HG03196 (cell line): ENCODE measurements around the gene TMEM121.

ENCODE experiments used
- ATAC-seq: cut with Tn5 transposase; IDR thresholded peaks from one replicate; pipeline ENCODE4 v1.9.1; 2021; ENCODE audit not compliant: unreplicated experiment

The TMEM121 gene

DNA sequence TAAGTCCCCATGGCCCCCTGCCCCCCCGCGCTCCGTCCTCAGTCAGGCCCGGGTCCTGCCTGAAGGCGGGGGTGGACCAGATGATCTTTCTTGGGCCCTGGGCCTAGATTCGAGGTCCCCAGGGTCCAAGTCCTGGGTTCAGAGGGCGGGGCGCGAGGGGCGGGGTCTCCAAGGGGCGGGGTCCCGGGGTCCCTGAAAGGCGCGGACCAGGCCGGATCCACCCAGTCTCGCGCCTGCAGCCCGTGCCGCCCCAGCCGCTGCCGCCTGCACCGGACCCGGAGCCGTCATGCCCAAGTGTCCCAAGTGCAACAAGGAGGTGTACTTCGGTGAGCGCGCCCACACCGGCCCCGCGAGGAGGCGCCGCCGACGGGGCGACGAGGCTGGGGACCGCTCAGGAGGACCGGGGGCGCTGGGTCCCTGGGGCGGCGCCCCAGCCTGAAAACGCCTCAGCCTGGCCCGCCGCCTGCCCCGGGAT is 39.4 kb upstream of the TMEM121 start:
- ATAC-seq = no peak

- ATAC-seq = no peak
Observed at GRCh38 chr14:105487449-105487985, 38.9 kb upstream of the TMEM121 start.

DNA sequence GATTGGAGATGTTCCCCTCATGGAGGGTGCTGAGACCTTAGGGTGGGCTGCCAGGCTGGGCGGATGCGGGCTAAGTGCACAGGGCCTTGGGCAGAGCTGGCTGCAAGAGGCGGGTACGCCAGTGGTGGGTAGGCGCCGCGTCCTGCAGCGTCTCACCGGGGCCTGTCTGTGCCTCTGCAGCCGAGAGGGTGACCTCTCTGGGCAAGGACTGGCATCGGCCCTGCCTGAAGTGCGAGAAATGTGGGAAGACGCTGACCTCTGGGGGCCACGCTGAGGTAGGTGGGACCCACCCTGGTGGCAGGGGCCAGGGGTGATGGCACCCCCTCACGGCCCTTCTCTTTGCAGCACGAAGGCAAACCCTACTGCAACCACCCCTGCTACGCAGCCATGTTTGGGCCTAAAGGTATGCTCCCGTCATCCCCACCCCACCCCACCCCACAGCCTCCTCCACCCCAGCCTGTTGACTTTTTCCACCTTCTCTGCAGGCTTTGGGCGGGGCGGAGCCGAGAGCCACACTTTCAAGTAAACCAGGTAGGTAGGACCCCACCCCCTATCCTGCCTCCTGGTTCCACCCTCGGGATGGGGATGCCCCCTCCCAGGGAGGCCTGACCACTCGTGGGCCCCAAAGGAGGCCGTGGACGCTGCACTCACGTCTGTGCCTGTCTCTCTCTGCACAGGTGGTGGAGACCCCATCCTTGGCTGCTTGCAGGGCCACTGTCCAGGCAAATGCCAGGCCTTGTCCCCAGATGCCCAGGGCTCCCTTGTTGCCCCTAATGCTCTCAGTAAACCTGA is 38.2 kb upstream of the TMEM121 start:
- no peak for ATAC-seq

- ATAC-seq = no peak
Observed at GRCh38 chr14:105488781-105489541, 37.4 kb upstream of the TMEM121 start.

- ATAC-seq = no peak
Observed at GRCh38 chr14:105489542-105490266, 36.7 kb upstream of the TMEM121 start.

DNA sequence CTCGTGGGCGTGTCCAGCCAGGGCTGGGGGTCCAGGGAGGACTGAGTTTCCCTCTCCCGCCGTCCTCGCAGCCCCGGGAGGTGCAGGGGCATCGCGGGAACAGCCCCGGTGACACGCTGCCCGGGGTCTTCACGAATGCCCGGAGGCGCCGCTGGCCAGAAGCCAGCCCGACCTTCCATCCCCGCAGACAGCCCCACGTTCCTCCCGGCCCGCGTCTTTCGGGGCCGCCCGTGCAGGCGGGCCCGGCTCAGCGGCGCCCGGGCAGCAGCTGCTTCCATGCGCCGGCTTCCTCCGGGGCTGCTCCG is 36.2 kb upstream of the TMEM121 start:
- peak; percentile 1 for ATAC-seq

- ATAC-seq = peak; percentile 66
Observed at GRCh38 chr14:105490572-105491365, 35.6 kb upstream of the TMEM121 start, which contains the start of gene TEDC1. TEDC1 (plus strand) TSS chr14:105491246; CDS start chr14:105491376, 130 bp downstream.

- no peak for ATAC-seq
Observed at GRCh38 chr14:105491366-105491973, 34.9 kb upstream of the TMEM121 start.

DNA sequence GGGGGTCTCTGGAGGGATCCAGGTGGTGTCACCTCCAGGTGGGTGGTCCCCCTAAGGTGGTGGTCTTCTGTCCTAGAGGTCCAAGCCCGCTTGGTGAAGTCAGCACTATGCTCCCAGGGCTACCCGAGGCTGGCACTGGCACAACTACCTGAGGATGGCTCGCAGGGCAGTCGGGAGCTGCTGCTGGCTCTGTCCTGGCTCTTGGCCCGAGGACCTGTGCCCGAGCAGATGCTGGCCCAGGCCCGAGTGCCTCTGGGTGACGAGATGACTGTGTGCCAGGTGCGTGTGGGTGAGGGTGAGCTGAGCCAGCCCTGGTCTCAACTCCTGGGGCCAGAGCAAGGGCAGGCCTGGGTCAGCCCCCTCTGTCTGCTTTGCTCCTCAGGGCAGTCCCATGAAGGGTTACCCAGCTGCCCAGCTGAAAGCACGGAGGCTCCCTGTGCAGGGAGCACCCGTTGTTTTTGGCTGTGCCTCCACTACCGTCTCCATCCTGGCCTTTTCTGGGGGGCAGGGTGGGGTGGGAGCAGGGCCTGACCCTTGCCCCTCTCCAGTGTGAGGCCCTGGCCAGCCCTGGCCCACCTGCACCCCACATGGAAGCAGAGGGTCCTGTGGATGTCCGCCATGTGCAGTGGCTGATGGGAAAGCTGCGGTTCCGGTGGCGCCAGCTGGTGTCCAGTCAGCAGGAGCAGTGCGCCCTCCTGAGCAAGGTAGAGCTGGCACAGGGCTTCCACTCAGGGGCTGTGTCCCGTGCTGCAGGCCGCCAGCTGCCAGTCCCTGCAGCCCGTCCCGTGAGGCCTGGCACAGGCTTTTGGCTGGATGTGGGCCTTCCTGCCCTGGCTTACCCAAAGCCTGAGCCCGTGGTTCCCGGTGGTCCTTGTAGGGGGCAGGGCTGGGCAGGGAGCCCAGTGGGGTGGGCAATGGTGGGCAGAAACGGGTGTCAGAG is 34.1 kb upstream of the TMEM121 start:
- no peak for ATAC-seq

- ATAC-seq = no peak
Observed at GRCh38 chr14:105492971-105493871, 33.2 kb upstream of the TMEM121 start.

GRCh38 chr14:105493921-105494605 is 32.3 kb upstream of the TMEM121 start:
- ATAC-seq = no peak

DNA sequence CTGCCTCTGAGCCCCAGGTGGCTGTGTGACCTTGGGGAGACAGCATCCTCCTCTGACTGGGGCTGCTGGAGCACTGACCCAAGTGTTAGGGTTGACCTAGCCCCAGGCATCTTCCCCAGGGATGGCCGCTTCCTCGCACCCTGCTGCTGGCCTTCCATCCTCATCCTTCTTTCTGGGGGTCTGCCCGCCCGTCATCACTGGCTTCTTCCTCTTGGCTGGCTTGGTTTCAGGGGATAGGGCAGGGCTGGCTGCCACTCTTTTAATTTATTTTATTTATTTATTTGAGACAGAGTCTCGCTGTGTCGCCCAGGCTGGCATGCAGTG is 31.8 kb upstream of the TMEM121 start:
- ATAC-seq = no peak

GRCh38 chr14:105495101-105495989 is 31.0 kb upstream of the TMEM121 start:
- ATAC-seq = no peak

DNA sequence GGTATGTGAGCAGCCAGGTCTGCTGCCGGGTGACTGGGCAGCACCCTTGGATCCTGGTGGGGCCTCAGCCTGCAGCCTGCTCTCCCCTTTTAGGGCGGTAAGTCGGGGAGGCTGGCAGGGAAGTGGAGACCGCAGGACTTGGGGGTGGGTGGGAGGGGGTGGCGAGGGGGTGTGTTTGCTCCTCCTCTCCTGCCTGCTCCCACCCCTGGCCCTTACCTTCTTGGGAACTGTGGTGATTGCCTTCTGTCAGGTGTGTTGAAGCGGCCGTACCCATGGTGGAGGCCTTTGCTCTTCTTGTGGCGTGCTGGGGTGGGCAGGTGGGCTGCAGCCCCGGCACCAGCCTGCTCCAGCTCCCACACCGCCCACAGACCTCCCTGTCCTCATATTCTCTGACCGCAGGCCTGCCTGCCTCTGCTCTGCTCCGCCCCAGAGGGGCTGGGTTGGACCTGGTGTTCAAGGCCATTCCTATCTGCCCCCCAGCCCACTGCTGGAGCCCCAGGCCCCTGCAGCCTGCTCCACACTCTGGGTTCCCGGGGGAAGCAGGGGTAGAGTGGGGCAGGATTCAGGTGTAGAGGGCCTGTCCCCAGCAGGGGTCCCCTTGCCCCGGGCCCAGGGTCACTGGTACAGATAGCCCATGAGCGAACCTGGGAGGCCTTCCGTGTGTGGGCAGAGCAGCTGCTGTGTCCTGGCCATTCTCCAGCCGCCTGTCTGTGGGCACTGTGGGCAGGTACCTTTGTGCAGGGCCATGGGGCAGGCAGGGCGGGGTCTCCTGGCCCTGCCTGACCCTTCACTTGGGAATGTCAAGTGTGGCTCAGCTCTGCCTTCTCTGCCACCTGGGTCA is 30.2 kb upstream of the TMEM121 start:
- ATAC-seq = no peak

GRCh38 chr14:105496831-105497591 is 29.4 kb upstream of the TMEM121 start:
- no peak for ATAC-seq
